DMS79 treated with DMSO at 0.1 percent for 48 hours (cell line): Measurements from ENCODE around the gene RGS12.

ENCODE experiments used
- DNase-seq: peaks from one replicate; lab custom pipeline; 2025; lab: John Stamatoyannopoulos, UW

Gene RGS12

DNA sequence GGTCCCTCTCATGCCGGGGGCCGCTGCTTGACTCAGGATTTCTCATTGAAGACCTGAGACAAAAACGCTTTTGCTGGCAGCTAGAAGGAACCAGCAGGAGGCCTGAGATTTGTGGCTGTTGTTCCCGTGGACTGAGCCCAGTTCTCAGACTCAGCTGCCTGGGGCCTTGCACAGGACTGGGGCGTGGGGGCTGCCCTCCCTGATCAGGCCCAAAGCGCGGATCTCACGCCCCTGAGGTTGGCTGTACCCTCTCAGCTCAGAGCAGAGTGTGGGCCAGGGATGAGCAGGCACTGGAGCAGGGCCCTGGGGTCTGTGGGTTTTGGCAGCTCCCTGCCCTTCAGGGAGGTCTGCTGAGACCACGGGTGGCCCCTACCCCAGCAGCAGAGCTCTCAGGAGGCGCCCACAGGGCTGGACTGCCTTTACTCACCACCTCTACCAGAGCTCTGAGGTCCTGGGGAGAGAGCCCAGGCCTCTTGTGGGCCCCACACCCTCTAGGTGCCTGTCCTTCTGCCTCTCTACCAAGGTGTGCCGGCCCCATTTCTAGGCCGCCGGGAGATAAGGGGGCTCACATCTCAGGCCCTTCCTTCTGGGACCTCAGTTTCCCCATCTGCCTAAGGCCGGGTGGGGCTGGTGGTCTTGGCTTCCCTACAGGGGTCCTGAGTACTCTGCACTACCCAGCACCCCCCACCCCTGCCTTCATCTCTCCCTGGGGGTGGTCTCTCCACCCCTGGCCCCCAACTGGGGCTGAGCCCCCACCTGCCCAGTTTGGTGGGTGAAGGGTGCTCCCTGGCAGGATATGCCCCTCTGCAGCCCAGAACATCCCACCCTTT, 38.3 kb upstream of the RGS12 start:
- DNase-seq: no peak

DNA sequence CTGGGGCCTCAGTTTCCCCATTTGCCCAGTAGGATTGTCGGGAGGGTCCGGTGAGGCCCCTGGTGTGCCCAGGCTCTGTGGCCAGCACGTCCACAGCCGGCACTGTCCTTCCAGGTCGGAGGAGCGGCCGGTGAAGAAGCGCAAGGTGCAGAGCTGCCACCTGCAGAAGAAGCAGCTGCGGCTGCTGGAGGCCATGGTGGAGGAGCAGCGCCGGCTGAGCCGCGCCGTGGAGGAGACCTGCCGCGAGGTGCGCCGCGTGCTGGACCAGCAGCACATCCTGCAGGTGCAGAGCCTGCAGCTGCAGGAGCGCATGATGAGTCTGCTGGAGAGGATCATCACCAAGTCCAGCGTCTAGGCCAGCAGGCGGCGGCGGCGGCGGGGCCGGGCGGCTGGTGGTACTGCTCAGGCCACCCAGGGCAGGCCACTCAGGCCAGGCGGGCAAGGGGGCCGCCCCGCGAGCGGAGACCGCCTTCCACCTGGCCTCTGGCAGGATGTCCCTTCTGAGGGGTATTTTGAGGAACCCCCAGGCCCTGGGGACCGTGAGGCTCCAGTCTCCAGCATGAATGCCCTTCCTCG, 37.1 kb upstream of the RGS12 start:
- no peak for DNase-seq

DNA sequence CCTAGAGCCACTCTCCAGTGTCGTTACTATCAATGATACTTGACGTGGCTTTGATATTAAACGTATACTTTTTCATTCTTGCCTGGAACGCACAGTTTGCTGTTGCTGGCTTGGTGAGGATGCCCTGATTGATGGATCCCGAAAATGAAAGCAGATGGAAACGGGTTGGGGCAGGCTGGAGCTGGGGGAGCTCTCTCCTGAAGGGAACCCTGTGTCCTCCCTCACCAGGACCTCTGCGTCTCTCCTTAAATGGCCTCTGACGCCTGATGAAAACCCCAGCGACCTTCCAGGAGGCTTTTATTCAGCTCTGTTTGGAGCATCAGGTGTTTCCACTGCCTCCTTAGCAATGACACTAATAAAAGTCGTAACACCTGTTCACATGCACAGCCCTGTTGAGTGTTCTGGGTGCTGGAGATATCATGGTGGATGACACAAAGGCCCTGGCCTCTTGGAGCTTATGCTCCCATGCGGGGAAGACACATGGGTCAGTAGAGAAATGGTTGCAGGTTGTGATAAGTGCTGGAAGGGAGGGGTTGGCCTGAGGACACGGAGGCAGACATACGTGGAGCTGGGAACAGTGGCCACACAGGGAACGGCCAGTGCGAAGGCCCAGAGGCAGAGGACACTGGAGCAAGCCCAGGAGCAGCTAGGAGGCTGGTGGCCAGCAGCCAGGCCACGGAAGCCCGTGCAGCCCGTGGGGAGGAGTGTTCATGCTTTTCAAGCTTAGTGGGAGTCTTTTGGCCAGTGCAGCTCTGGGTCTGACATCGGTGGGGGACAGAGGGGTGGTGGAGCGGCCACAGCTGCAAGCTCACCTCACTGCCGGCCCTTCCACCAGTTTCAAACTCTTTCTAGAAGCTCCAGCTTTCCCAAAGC, 36.4 kb upstream of the RGS12 start:
- DNase-seq: no peak

DNA sequence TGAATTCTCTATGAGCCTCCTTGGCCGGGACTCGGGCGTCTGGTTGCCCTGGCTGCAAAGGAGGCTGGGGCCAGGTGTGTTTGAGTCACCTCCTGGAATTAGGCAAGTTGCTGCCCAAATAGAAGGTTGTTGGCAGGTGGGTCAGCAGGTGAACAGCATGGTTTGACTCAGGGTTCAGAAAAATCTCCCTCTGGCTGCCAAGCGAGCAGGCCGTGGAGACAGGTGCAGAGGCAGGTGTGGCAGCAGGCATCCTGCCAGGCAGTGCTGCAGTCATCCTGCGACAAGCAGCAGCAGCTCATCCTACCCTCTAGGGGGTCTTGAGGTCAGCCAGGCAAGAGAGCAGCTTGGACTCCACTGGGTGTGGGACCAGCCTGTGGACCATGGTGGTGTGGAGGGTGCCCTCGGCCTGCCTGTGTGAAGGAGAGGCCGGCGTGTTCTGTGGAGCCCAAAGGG, 35.7 kb upstream of the RGS12 start:
- DNase-seq: peak; percentile 85

DNA sequence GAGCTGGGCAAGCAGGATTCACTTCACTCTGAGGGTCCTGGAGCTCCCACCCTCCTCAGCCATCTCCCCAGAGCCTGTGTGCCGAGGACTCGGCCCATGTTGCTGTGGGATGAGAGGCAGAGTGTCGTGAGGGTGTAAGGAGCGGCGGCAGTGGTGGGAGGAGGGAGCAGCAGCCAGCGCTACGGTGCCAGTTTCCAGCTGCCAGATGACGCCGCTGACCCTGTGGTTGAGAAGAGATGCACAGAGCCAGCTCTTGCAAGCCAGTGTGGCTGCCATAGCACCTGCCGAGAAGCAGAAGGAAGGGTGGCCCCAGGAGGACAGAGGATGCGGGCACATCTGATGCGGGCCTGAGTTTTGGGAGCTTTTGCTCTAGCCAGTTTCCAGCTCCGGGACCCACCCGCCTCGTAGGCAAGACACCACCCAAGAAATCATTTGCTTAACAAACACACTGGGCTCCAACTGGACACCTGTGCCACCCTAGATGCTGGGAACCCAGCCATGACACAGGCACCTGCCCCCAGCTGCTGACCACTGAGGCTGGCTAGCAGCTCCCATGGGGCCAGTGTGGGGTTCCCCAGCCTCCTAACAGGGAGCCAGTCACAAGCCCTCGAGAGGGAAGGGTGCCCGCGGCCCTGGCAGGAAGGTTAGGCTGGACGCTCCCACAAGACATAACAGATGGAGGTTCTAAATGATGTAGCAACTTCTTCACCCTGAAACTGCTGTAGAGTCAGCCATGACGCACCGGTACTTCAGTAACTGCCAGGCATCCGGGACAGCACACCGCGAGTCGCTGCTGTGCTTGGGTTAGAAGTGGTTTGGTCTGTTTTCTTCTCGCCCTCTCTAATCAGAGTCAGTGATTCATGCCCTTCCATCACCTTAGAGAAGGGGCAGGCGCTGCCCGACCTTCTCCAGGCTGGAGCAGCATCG, 35.0 kb upstream of the RGS12 start:
- peak; percentile 54 for DNase-seq

DNA sequence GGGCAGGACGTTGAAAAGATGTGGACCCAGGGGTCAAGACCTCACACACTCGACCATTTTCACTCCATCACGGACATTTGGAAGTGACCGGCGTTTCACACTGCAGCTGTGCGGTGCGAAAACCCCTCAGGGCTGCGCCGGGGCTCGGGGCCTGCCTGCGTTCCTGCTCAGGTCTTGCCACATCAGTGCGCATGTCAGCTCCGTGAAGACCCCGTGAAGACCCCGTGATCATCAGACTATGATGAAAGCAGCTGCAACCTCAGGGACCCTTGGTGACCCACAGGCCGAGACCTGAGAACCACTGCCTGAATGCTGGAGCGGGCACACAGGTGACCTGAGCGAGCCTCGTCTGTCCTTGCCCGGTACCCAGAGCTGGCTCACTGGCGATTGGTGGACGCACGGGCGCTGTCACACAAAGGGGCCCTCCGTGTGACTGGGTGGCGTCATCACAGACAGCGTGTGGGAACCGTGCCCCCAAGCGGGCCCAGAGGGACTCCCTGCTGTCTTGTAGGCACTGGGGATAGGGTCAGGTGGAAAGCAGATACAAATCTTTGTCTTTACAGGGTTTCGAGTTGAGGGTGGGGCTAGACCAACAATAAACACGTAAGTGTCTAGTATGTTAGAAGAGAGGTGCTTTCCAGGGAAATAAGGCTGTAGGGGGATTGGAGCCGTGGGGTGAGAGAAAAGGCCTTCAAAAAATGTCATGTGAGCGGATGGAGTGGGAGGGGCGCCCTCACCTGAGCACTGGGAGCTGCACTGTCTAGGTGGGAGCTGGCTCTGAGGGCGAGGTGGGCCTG, 31.2 kb upstream of the RGS12 start:
- DNase-seq: no peak

DNA sequence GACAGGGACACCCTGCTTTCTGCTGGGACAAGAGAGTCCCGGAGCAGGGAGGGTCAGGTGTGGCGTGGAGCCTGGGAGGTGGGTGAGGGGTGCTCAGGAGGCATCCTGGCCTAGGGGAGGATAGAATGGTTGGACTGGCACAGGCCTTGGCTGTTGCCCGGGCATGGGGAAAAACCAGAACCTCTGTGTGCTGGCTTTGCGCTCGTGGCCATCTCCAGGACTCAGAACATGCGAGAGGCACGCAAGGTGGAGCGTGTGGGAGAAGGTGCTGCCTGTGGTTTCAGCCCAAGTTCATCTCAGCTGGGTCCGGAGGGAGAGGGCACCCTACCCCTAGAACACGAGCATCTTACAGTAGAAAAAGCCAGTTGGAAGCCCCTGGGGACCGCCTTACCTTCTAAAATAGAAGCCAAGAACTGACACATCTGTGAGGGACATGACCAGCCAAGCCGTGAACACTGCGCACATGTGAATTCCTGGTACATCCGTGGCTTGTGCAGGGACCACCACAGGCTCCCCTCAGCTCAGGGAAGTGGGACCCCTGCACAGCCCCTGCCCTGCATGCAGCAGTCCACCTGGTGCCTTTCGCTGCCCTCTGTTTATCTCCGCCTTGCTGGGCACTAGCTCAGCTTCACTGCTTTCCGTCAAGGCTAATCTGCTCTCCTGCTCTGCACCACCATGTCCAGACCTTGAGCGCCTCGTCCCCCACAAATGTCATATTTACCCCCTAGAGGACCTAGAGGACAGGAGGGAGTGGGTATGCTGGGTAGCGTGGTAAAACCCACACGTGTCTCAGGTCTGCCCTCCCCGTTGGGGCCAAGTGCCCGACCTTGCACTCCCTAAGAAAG, 30.4 kb upstream of the RGS12 start:
- DNase-seq: no peak

DNA sequence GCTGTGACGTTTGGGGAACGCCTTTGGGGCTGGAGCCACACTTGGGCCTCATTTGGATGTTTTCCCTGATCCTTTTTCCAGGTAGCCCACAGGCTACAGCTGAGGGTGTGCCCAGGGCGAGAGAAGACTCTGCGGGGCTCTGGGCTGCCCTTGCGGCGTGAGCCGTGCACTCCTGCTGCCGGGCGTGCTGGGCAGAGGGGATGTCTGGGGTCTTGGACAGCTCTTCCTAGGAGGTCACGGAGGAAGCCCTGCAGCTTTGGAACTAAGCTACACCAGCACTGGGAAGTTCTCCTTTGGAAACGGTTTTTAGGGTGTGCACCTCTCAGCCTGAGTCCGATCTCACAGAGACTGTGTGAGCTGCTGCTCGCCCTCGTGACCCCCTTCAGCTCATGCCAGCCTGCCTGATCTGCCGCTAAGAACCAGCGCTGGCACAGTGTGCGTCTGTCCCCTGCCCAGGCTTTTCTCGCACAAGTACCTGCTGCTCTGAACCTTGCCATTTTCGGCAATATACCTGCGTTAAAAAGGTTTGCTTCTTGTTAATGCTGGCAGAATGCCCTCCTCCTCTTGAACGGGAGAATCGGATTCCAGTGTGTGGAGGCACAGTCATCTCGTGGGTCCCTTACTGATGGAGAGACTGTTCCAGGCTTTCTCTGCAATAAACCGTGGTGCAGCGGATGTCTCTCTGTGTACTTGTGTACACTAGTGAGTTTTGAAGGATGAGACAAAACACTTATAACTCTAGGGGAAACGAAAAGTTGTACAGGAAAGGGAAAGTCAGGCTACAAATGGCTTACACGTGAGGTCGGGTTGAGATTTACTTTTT, 29.6 kb upstream of the RGS12 start:
- DNase-seq: peak; percentile 24

DNA sequence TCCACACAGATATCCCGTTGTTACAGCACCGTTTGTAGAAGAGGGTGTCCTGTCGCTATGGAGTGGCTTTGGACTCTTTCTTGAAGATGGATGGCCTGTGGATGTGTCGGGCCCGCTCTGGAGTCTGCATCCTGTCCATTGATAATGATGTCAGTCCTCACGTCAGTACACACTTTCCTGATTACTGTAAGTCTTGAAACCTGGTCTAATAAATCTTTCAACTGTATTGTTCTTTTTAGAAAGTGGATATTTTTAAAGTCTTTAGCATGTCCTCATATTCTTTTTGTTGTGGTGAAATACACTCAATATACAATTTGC, 29.0 kb upstream of the RGS12 start:
- DNase-seq: no peak

DNA sequence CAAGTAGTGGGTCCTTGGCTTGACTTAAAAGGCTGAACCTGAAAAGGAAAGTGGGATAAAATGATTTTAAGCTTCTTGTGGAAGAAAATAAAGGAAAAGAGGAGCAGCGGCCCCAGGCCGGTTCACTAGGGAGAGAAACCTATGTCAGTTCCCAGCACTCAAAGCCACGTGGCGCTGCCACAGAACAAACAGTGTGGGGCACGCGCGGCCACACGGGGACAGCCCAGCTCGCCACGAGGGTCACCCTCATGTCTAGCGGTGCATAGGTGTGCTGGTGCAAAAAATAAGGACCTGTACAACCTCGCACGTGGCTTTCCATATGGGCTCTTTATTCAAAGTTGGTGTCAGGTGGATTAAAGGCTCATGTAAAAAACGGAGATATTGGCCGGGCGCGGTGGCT, 26.7 kb upstream of the RGS12 start:
- DNase-seq: no peak

DNA sequence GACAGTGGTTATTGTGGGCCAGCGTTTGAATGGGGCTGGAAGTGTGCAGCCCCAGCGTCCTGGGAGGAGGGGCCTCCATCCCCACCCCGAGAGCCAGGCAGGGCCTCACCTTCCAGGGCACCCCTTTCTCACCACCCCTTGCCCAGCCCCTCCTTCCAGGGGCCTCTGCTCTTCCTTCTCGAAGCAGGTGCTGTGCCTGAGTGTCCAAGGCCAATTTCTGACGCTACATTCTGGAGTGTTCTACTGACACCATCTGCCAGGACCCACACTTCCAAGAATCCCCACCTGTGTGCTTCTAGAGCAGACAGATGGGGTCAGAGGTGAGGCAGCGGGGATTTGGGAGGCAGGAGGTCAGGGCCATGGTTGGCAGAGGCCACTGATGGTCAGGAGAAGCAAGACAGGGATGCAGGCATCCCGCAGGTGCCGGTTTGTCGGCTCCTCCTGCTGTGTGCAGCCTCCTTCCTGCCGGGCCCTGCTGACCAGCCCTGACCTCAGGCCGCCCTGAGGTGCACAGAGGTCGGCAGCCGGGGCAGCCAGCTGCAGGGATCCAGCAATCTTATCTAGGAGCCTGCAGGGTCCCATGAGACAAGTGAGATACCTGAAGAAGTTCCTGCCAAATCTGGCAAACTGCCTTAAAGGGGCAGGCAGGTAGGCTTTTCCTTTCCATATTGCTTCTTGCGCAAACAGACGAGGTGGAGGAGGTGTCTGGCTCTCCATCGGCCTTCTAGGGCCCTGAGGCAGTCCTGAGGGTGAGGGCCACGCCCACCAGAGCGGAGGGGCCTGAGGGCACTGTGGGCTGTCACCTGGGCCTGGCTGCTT, 25.0 kb upstream of the RGS12 start:
- DNase-seq: no peak

DNA sequence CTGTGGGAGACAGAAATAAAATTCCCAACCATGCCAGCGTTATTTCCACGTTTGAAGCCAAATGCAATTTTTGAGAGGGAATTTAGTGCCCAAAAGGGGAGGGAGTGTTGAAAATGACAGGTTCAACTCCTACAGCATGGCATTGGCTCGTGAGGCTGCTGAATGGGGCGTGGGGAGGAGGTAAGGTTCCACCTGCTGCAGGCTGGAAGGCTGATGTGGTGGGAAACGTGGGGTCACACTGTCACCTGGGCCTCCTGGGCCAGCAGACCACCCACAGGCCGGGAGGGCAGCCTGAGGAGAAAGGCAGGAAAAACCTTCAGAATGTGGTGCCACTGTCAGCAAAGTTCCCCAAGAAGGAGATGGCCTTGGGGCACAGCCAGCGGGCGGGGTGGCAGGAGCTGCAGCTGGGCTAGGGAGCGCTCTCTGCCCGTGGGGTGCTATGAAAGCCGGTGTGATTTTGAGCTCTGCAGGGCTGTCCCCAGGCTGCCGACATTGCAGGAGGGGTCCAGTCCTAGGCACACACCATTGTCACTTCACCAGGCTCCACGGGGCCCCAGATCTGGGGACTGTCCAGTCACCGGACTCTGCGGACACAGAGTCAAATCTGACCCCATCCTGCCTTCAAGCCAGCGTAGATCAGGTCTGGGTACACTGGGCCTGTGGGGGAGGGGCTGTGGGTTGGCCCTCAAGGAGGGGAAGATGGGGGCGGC, 24.3 kb upstream of the RGS12 start:
- DNase-seq: no peak

DNA sequence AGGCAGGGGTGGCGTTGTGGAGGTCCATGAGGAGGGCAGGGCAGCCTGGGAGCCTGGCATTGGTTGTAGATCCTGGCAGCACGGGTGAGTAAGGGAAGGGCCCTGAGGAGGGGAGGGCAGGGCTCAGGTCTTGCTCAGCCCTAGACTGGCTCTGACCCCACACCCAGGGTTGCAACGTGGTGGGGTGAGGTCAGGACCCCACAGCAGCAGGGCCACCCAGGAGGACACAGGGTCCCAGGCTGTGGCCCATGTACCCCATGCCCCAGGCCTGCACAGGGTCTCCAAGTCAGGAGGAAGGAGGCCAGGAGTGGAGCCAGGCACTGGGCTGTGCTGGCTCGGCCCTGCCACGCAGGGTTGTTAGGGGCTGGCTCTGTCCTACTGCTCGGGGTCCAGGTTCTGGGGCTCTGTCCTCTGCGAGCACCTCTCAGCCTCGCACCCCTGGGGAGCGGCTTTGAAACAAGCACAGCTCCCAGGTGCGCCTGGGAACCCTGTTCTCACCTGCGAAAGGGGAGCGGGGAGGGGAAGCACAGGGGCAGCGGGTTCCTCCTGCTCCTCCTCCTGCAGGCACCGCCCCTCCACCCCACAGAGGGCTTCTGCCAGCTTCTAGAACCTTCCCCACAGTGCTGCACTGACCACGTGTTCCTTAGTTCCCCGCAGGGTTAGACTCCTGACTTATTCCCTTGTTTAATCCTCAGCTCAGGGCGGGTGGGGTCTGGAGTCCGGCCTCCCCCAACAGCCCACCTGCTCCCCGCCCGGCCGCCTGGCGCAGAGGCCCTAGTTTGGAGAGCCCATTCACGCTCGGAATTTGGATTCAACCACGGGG, 23.5 kb upstream of the RGS12 start:
- no peak for DNase-seq

DNA sequence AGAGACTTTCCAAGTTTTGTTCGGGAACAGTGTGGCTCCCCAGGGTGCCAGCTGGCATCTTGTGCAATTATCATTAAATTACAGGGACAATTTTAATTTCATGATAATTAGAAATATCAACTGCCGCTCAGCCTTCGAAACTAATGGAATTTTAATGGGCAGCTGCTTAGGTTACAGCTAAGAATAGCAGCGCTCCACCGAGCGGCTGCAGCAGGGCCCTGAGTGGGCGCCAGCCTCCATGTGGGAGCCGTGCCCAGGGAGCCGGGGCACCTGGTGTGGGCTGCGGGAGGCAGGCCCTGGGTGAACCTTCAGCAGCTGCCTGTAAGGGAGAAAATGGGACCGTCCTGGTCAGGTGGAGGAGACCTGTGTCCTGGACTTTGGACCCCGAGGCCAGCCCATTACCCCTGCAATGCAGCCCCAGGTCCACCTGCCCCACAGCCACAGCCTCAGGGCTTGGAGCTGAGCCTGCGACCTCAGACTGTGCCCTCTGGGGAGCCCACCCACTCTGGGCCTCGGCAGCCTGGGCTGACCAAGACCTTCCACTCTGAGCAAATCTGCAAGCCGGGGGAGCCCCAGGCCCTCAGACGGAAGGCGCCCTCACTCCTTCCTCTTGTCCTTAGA, 22.7 kb upstream of the RGS12 start:
- no peak for DNase-seq

DNA sequence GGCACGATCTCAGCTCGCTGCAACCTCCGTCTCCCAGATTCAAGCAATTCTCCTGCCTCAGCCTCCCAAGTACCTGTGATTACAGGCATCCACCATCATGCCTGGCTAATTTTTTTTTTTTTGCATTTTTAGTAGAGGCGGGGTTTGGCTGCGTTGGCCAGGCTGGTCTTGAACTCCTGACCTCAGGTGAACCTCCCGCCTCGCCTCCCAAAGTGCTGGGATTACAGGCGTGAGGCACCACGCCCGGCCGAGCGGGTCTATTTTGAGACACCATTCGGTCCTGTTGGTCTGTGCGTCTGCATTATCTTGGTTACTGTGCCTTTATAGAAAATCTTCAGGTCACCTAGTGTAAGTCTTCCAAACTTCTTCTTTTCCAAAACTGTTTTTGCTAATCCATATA, 21.7 kb upstream of the RGS12 start:
- DNase-seq: no peak

DNA sequence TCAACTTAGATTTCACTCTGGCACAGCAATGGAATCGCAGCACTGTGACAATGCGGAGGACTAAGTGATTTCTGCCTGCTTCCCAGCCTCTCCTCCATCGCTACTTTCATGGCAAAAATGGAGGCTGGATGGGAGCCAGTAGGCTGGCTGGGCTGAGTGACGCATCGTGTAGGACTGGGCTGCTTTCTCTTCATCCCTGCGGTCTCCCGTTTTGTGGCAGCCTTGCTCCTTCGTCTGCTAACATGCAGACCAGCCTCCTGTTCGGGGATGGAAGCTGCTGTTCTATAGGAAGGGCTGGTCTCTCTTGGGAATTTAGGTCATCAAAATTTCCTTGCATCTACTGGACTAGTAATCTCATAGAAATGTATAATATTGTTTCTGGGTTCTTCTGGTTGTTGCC, 15.8 kb upstream of the RGS12 start:
- DNase-seq: no peak
